ENCODE measurements around the gene SLX4.

DNA sequence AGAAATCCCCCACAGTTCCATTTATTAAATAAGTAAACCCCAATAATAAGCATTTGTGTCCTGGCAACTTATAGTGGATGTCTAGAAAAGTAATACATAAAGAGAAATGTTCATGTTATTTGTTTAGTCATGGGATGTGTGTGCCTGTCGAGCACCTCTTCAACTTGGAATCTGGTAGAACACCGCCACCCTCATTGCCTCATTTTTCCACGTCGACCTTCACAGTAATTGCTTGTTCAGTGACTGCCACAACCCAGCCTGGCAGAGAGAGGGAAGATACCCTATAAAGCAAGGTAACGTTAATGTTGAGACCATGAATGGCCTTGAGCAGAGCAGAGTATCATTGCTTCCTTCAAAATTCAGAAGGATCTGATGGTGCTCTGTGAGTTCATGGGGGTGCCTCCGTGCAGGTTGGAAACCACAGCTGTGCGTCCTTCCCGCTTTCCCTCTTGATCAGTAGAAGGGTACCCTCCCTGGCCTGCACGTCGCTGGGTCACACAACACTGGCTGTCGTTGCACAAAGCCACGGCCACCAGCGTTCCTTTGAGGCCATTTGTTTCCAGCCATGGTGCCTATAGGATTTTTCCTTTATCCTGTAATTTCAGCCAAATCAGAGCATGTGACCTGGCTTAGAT lies 39.3 kb upstream of the SLX4 start:
- TF ChIP-seq EZH2 (IDR thresholded peaks at IDR 0.05; ENCODE audit: insufficient read depth, poor library complexity, severe bottlenecking) (no peak), EZH2phosphoT487 (IDR thresholded peaks at IDR 0.05; ENCODE audit: insufficient read depth, low read depth) (no peak)

Data from GM23248 (cell line).